ENCODE measurements around the gene BCDIN3D. TPM values are rescaled to one million over a fixed set of nuclear protein-coding genes. Genes with fewer than 3 reads are reported as not detected.

The BCDIN3D gene
- polyA plus RNA-seq, 1 of the 3 experiments (the other 2 are of a cell fraction): 2.3 TPM

GRCh38 chr12:49790741-49791555 lies 52.0 kb downstream of the BCDIN3D start:
- Histone ChIP-seq H3K4me3 (ENCODE audit: low read depth in 2 of 2, low read length in 1 of 2) (no peak overlapping the region), H3K4me1 (ENCODE audit: control insufficient read depth in 1 of 2, insufficient read depth in 2 of 2, low read depth in 1 of 2, low read length in 1 of 2) (no peaks in the 10 kb centered on the region), H3K9me3 (no peaks in the 10 kb centered on the region), H3K27me3 (ENCODE audit: insufficient read depth) (no peaks in the 10 kb centered on the region), H3K9ac (no peak overlapping the region), H3F3A (replicated peaks; ENCODE audit: insufficient read depth) (peaks cover 4% of the 10 kb centered on the region), H3K79me2 (ENCODE audit: insufficient read depth) (no peaks in the 10 kb centered on the region), H2AFZ (ENCODE audit: low read depth) (no peak overlapping the region), H3K4me2 (no peak overlapping the region), H3K27ac (ENCODE audit: low read depth in 2 of 2, low read length in 1 of 2) (no peak overlapping the region), H4K20me1 (ENCODE audit: insufficient read depth) (no peaks in the 10 kb centered on the region), H3K9me2 (no peaks in the 10 kb centered on the region), H3K36me3 (replicated peaks in 1 of 2; ENCODE audit: control insufficient read depth in 1 of 2, insufficient read depth in 2 of 2, low read length in 1 of 2) (peaks cover 9 to 28% of the 10 kb centered on the region in 2 experiments)
- POLR2A ChIA-PET: no interaction called here
- TF ChIP-seq MXI1 (IDR thresholded peaks at IDR 0.05; ENCODE audit: low read depth, low read length): no peak
- TF ChIP-seq CTCF (IDR thresholded peaks at IDR 0.05): no peak
- TF ChIP-seq RXRA (IDR thresholded peaks at IDR 0.05; ENCODE audit: borderline replicate concordance, low read depth): no peak
- TF ChIP-seq ZBTB33 (IDR thresholded peaks at IDR 0.05; ENCODE audit: borderline replicate concordance, low read depth): no peak
- TF ChIP-seq NFIC (IDR thresholded peaks at IDR 0.05; ENCODE audit: borderline replicate concordance): no peak
- TF ChIP-seq RFX5 (IDR thresholded peaks at IDR 0.05; ENCODE audit: low read length): no peak
- CTCF ChIA-PET: interaction anchor here (1.1 to 2.4 kb wide), 2 partner anchors 13 to 48 kb away, joined by 3 to 7 read pairs; no protein-coding TSS in a partner anchor
- no peak for DNase-seq
- WGBS (ENCODE audit: low lambda C conversion rate): 92% methylated on average over 21 of the region's 22 CpGs

- WGBS (ENCODE audit: low lambda C conversion rate): 94% methylated on average over 3 of the region's 3 CpGs
- CTCF ChIA-PET: interaction anchor here (1.1 to 2.4 kb wide), 2 partner anchors 12 to 49 kb away, joined by 3 to 7 read pairs; no protein-coding TSS in a partner anchor
These were observed 52.9 kb downstream of the BCDIN3D start for GRCh38 chr12:49789992-49790391.

More at GRCh38 chr12:49789992-49790391, 52.9 kb downstream of the BCDIN3D start:
- H3K9me2 ChIP-seq: no peaks in the 10 kb centered on the region
- H3K36me3 ChIP-seq (replicated peaks in 1 of 2; ENCODE audit: control insufficient read depth in 1 of 2, insufficient read depth in 2 of 2, low read length in 1 of 2): peaks cover 9 to 24% of the 10 kb centered on the region in 2 experiments
- no peaks in the 10 kb centered on the region for H3K4me1 ChIP-seq (ENCODE audit: control insufficient read depth in 1 of 2, insufficient read depth in 2 of 2, low read depth in 1 of 2, low read length in 1 of 2)
- H3K79me2 ChIP-seq (ENCODE audit: insufficient read depth): no peaks in the 10 kb centered on the region
- H3K27me3 ChIP-seq (ENCODE audit: insufficient read depth): no peaks in the 10 kb centered on the region
- H4K20me1 ChIP-seq (ENCODE audit: insufficient read depth): no peaks in the 10 kb centered on the region
- H3F3A ChIP-seq (replicated peaks; ENCODE audit: insufficient read depth): peaks cover 4% of the 10 kb centered on the region
- no peak overlapping the region for H3K9ac ChIP-seq
- no peak overlapping the region for H3K4me2 ChIP-seq
- DNase-seq: no peak
- no peaks in the 10 kb centered on the region for H3K9me3 ChIP-seq
- no peak overlapping the region for H3K4me3 ChIP-seq (ENCODE audit: low read depth in 2 of 2, low read length in 1 of 2)
- TF ChIP-seq EZH2phosphoT487 (IDR thresholded peaks at IDR 0.05; ENCODE audit: borderline replicate concordance, low read depth) (no peak), REST (IDR thresholded peaks at IDR 0.05; ENCODE audit: low read depth, low read length) (no peak), CTCF (IDR thresholded peaks at IDR 0.05) (peak; percentile 17; the same call in 1 of the 2 replicates)
- POLR2A ChIA-PET: no interaction called here
- no peak overlapping the region for H3K27ac ChIP-seq (ENCODE audit: low read depth in 2 of 2, low read length in 1 of 2)
- no peak overlapping the region for H2AFZ ChIP-seq (ENCODE audit: low read depth)
